HG02884 (cell line): ENCODE data around the gene BCS1L.
"Not testable (repeated sequence)": the region's sequence is repeated elsewhere in the genome, so short reads cannot be mapped to it uniquely, and the experiment has no call there.

Source experiments
- ATAC-seq: cut with Tn5 transposase; IDR thresholded peaks from one replicate; pipeline ENCODE4 v1.9.1; 2021; ENCODE audit warnings: mild to moderate bottlenecking, moderate library complexity; ENCODE audit not compliant: unreplicated experiment

BCS1L gene

DNA sequence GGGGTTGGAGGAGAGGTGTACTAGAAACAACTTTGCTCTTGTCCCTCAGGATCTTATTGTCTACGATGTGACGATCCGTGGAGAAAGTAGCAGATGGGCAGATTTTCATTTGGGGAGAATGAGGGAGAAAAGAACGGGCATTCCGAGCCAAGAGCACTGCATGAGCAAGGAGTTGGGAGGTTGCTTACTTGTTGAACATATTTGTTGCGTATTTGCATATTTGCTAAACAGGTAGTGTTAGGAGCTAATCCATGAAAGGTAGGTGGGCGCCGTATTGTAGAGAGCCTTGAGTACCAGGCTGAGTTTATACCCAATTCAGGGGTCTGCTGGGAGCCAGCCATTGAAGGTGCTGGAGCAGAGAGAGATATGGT, 490 bp downstream of the BCS1L start:
- no peak for ATAC-seq

DNA sequence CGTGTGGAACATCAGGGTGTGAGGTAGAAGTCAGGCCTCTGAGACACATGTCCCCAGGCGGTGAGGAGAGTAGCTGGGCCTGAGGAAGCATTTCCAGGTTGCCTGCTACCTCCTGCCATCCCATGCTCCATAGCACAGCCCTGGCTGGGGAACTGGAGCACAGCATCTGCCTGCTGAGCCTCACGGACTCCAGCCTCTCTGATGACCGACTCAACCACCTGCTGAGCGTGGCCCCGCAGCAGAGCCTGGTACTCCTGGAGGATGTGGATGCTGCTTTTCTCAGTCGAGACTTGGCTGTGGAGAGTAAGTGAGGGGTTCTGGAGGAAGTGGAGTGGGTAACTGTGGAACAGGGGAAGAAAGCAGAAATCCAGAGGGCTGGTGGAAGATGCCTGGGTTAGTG, 2.9 kb downstream of the BCS1L start:
- no peak for ATAC-seq

DNA sequence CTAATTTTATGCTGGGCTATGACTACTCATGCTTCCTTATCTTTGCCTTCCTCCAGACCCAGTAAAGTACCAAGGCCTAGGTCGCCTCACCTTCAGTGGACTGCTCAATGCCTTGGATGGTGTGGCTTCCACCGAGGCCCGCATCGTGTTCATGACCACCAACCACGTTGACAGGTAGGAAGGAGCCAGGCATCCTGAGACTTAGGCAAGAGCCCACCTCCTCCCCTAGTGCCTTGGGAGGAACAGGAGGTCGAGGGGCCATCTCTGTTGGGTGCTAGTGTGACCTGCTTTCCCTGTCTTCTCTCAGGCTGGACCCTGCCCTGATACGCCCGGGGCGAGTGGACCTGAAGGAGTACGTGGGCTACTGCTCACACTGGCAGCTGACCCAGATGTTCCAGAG, 3.3 kb downstream of the BCS1L start:
- ATAC-seq: no peak

DNA sequence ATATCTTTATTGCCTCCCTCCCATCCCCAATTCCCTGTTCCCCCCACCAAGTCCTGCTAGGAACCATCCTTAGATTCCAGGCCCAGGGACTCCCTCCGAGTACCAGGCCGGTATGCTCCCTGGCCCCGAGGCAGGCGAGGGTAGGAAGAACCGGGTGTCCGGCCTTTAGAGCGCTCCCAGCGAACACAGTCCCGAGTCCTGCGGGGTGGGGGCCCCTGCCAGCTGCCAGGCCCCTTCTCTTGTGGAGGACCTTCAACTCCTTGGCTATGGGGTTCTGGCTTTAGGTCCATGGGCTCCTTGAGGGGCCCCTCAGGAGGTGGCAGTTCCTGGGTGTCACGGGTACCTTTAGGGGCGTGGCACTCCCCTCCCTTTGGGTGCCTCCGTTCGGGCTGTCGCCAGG, 4.4 kb downstream of the BCS1L start:
- ATAC-seq: no peak

DNA sequence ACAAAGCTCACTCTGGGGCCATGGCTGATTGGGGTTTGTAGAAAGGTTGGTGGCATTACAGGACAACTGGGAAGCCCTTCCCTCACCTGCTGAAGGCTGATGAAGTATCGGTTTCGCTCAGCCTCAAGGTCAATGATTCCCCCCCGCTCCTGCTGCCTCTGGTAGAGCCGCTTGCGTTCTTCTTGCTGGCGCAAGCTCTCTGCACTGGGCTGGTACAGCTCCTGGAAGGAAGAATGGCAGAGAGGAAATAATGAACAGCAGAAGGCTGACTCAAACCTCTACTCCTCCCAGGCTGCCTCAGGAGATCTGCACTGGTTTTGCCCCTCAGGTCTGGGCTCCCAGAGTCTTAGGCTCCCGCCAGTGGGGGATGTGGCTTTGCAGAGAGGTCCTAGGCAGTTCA, 5.2 kb downstream of the BCS1L start:
- ATAC-seq: no peak

DNA sequence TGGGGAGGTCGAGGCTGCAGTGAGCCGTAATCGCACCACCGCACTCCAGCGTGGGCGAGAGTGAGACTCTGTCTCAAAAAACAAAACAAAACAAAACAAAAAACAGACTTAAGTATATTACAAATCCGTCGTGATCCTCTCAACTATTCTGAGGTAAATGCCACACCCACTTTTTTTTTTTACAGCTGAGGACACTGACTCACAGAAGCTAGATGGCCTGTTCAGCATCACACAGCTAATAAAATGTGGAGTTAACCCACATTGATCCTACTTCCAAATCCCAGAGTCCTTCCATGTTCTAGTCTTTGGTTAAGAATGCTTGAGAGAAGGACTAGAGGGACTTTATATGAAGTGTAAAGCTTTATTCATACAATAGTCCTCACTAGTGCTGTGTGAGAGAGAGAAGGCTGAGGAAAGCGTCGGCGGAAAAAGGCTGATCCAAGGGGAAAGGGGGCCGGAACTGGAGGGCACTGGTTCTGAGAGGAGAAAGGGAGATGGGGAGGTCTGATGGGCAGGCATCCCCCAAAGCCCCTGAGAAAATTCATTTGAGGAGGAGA, 11.7 kb downstream of the BCS1L start:
- no peak for ATAC-seq

DNA sequence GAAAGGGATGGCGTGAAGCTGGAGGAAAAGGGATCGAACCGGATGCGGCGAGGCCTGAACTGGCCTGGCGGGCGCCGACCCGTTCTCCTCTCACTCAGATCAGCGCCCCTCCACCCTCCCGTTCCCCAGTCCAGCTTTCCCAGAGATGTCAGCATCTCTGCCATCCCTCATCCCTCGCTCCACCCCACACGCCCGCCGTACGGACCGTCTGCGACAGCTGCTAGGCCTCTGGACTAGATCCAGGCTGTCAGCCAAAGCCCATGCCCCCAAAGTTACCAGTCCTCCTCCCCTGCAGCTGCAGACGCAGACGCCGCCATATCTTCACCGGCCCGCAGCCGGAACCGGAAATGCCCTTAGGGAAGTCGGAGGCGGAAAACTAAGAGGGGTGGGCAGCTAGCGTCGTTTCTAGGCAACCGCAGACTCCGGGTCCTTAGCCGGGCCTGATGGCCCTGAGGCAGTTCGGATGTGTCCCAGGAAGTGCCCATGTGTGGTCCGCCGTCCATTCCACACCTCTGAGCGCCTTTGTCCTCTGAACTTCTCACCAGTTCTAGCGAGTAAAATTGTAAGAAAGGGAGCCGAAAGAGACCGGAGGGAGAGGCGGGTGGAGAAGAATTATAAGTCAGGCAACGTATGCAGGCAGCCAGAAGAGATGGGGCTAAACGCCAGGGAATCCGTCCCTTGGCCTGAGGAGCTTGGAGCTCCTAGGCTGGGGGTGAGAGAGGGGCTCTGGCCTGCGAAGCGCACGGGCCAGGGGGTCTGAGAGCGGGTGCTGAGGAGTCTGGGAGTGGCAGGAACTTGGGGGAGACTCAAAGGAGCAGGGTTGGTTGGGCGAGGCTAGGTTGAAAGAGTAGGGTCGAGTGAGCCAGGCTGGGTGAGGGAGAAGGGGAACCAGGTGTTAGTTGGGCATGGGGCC, 12.4 kb downstream of the BCS1L start, which contains the start of the genes RNF25 and STK36:
Gene RNF25, minus strand, starts transcription at position 349 of the 913 bp plus-strand sequence. Its CDS starts 32 bp downstream, at position 317.
Gene STK36, plus strand, starts transcription at position 433 of the 913 bp plus-strand sequence. CDS start 744 bp downstream, outside the sequence.
- ATAC-seq: peak; percentile 98

DNA sequence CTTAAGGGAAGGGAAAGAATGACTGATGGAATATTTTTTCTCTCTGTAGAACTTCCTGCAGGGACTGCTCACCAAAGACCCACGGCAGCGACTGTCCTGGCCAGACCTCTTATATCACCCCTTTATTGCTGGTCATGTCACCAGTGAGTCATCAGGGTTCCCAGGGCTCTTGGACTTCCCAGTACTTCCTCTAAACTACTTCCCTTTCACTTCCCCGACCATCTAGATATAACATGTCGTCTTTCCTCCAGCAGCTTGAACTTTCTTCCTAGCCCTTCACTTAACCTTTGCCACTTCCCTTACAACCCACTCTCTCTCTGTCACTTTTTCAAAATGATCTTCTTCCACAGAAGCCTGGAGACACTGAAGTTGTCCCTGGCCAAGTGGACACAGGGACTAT, 19.6 kb downstream of the BCS1L start:
- ATAC-seq: no peak

DNA sequence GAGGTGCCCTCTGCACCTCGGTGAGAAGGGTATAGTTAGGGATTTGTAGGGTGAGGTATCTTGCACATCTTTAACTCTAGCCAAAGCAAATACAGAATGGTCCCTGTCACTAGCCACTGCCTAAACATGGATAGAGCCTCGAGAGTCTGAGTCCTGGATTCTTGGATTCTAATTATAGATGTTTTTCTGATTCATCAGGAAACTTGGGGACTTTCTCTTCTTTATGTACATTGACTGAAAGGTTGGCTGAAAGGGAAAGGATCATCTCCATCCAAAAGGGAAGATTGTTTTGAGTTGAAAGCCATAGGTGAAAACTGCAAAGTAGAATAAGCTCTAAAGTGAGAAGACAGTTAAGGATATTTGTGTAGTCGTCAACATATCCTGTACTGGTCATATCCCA, 20.6 kb downstream of the BCS1L start:
- no peak for ATAC-seq

DNA sequence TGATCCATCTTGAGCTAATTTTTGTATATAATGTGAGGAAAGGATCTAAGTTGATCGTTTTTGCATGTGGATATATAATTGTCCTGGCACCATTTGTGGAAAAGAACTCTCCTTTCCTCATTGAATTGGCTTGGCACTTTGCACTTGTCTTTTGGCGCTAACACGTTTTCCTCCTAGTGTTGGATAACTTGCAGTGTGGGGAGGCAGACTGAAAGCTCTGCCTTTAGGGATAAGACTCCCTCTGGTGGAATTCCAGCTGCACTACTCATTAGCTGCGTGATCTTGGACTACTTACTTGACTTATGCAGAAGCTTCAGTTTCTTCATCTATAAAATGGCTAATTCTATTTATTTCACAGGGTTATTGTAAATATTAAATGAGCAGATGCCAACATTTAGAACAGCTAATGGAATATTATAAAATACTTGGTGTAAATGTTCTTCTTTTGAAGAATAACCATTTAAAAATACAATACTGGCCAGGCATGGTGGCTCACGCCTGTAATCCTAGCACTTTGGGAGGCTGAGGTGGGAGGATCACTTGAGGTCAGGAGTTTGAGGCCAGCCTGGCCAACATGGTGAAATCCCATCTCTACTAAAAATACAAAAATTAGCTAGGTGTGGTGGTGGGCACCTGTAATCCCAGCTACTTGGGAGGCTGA, 28.0 kb downstream of the BCS1L start:
- not testable (repeated sequence) for ATAC-seq

DNA sequence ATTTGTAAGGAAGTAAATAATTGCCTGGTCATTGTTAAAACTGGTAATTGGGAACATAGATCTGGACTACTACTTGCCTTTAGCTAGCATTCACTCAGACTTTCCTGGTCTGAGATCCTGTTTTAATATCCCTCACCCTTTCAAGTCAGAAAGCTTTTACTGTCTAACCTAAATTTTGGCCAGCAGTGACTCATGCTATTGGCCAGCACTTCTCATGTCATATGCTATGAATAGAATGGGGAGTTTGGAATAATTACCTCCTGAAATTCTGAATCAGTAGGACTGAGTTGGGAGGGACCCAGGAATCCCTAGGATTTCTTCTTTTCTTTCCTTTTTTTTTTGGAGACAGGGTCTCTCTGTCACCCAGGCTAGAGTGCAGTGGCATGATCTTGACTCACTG, 31.8 kb downstream of the BCS1L start:
- ATAC-seq: no peak

DNA sequence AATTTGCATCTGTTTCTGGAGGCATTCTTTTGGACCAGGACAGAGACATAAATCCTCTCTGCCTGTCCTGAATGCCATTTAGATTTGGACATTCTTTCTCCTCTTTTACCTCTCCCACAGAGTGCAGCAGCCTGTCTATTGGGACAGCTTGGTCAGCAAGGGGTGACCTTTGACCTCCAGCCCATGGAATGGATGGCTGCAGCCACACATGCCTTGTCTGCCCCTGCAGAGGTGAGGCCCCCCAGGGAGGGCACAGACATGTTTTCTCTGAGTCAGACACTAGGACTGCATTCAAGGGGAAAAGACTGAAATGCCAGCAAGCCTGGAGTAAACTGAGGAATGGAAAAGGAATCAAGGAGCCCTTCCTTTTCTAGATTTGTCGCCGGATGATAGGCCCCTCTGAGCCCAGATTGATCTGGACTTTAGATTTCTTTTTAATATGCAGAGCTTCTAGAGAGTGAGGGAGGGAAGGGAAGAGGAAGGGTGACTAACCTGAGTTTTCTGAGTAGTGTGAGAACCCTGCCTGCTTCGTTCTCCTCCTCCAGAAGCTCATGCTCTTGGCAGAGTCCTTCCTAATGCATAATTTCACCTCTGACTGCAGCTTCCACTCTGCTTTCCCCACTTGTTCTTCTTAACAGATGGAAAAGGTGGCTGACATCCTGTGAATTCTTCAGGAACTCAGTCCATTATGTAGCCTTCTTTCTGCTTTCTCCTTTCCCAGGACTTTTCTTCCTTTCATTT, 35.1 kb downstream of the BCS1L start:
- no peak for ATAC-seq

DNA sequence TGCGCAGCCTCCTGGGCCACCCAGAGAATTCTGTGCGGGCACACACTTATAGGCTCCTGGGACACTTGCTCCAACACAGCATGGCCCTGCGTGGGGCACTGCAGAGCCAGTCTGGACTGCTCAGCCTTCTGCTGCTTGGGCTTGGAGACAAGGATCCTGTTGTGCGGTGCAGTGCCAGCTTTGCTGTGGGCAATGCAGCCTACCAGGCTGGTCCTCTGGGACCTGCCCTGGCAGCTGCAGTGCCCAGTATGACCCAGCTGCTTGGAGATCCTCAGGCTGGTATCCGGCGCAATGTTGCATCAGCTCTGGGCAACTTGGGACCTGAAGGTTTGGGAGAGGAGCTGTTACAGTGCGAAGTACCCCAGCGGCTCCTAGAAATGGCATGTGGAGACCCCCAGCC, 39.4 kb downstream of the BCS1L start:
- no peak for ATAC-seq

DNA sequence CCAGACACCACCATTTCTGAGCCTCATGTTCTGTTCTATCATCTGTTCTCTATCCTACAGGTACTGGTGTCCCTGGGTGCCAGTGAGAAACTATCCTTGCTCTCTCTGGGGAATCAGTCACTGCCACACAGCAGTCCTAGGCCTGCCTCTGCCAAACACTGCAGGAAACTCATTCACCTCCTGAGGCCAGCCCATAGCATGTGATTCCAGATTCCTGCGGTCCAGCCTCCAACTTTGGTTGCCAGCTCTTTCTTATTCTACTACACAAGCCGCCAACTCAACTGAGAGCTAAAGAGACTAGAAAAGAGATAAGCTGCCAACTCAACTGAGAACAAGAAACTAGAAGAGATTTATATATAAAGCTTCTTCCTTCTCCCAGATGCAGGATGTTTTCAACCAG, 42.3 kb downstream of the BCS1L start:
- ATAC-seq: no peak

DNA sequence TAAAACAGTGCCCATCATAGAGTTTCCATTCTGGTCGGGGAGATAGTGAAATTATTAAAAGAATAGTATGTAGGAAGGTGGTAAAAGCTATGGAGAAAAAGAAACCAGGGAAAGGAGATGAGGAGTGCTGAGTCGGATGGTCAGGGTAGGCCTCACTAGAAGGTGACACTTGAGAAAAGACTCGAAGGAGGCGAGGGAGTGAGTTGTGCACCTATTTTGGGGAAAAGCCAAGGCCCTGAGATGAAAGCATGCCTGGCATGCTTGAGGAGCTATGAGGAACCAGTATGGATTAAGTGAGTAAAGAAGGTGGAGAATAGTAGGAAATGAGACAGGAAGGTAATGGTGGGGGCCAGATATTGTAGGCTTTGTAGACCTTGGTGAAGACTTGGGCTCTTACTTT, 43.9 kb downstream of the BCS1L start:
- ATAC-seq: no peak

DNA sequence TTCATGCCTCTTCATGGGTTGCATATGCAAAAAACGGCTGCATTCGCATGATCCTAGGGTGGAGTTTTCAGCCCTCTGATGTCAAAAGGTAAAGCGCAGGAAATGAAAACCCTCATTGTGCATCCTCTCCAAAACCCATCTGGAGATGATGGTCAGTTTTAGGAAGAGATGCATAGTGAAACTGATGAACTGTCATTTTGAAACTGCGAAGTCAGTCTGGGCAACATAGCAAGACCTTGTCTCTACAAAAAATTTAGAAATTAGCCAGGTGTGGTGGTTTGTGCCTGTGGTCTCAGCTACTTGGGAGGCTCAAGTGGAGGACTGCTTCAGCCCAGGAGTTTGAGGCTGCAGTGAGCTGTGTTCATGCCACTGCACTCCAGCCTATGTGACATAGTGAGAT, 48.6 kb downstream of the BCS1L start:
- ATAC-seq: no peak

DNA sequence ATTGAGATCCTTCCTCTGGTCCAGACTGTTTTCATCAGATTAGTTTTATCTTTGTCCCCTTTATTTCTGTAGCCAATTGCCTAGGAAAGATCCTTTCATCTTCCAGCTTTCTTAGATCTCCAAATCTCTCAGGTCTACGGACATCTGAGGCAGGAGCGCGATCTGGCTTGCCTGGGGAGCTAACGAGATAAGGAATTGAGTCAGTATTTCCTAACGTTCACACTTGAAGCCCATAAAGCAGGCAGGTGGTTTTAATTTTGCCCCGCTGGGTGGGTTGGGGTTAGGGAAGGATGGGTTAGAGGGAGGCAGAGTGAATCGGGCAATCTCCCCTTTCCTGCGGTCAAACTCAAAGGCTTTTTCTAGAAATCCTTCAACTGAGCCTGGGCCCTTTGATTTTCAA, 50.4 kb downstream of the BCS1L start:
- no peak for ATAC-seq

DNA sequence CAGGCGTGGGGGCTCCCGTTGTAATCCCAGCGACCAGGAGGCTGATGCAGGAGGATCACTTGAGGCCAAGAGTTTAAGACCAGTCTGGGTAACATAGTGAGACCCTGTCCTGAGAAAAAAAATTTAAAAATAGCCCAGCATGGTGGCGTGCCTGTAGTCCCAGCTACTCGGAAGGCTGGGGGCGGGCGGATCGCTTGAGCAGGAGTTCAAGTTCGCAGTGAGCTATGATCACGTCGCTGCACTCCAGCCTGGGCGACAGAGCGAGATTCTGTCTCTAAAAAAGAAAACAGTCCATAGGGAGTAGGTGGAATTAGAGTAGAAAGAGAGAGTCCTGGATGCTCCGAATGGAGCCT, 50.8 kb downstream of the BCS1L start:
- no peak for ATAC-seq

DNA sequence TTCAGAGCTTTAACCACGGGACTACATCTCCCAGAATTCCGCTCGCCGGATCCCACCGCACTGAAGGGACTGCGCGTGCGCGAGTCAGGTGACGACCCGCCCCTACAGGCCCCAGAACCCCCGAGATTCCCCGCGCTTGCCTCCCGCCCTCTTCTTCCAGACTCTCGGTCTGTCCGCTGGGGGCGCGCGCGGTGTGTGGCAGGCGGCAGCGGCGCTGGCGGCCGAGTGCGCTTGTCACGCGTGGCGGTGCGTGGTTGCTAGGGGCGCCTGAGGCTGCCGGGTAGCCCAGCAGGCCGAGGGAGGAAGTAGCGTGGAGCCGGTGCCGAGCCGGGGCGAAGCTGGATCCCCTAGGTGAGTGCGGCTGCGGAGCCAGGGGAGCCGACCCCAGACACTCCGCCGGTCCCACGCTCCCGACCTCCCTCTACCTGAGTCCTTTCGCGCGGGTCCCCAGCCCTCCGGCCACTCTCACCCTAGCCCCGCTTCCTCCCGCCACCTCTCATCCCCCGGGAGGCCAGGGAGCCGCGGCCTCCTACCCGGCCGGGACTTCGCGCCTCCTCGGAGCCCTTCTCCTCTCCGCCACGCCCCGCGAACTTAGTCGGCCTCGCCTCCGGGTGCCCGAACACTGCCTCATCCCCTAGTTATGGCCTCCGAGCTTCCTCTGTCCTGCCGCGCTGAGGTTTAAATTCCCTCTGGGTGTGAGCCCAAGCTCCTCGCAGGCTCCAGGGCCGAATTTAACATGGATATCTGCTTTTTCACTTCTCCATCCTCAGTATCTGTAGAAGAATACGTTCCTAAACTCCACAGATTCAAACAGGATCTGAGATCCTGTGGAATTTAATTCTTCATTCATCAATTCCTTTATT, 51.4 kb downstream of the BCS1L start, which contains the start of gene TTLL4:
Gene TTLL4, plus strand, starts transcription at position 149 of the 863 bp plus-strand sequence. CDS start 26,842 bp downstream, outside the sequence.
- peak; percentile 86 for ATAC-seq

DNA sequence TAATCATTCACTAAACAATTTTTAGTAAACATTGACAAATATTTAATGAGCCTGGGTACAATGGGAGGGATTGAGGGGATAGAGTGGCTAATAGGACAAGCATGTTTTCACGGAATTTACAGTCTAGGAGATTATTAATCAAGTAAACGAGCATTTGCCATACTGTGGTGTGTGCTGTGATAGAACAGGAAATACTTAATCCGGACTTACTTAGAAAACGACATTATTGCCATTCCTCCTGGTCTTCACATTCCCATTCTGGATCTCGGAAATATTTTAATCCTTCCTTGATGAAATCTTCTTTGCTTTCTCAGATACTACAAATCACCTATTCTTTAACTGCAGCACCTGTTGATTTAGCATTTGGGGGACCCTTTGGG, 52.1 kb downstream of the BCS1L start:
- no peak for ATAC-seq
